ENCODE measurements around the gene FGF14. TPM values are rescaled to one million over a fixed set of nuclear protein-coding genes. Genes with fewer than 3 reads are reported as not detected.

The FGF14 gene
- total and polyA plus RNA-seq, 2 of the 4 experiments (the other 2 are of a cell fraction): under 0.01 TPM; not detected in 1

DNA sequence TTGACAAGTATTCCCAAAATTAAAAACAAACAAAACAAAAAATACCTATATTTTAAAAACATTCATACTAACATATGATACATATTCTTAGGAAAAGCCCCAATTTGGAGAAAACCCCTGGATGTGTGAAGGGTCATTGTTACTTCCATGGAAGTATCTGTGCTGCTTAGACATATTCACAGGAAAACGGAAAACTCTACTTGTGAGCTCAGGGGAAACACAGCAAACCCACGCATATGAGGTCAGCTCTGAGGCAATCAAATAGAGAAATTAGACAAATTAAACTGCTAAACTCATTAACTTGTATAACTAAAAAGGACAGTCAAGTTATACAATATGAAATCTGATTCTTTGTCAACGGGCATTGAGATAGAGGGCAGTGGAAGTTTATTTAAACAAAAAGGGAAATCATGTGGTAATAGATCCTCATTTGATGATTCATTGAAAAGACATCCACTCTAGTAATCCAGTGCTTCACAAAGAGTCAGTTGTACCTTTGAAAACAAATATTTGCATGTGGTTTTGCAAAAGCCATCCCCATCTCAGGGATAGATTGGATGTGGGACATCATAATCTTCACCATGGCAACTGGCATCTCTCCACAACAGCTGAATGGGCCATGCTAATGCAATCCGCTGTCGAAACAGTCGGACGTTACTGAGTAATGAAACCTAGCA lies 526.0 kb downstream of the FGF14 start:
- ATAC-seq (ENCODE audit: low read depth) (peak; percentile 85), DNase-seq (peak; percentile 55)
- Histone ChIP-seq H3K27me3 (ENCODE audit: control insufficient read depth, insufficient read depth, low read length) (no peaks in the 10 kb centered on the region), H2AK5ac (ENCODE audit: low read depth, low read length) (no peak overlapping the region), H3K4me3 (ENCODE audit: insufficient read depth, low read depth, low read length) (no peak overlapping the region), H4K5ac (ENCODE audit: low read depth, low read length) (no peak overlapping the region), H3K14ac (replicated peaks; ENCODE audit: low read depth, low read length) (no peak overlapping the region), H3K4me1 (ENCODE audit: control insufficient read depth, insufficient read depth, low read length) (no peaks in the 10 kb centered on the region), H3K4ac (ENCODE audit: low read depth, low read length) (no peak overlapping the region), H2BK120ac (ENCODE audit: low read depth, low read length) (no peak overlapping the region), H4K91ac (ENCODE audit: insufficient read depth, low read depth, low read length) (no peak overlapping the region), H3K4me2 (ENCODE audit: low read depth, low read length) (peak overlapping the region; percentile 16; the same call in 1 of the 2 replicates), H3K23ac (ENCODE audit: low read depth, low read length) (no peak overlapping the region), H3K79me1 (ENCODE audit: low read depth in 1 of 2, low read length in 2 of 2) (no peaks in the 10 kb centered on the region), H3K18ac (ENCODE audit: low read depth, low read length) (no peak overlapping the region), H2AK9ac (replicated peaks; ENCODE audit: low read depth, low read length, poor library complexity) (no peak overlapping the region), H3K36me3 (ENCODE audit: control insufficient read depth, insufficient read depth, low read length) (no peaks in the 10 kb centered on the region), H2BK20ac (ENCODE audit: low read depth, low read length) (no peak overlapping the region), H4K20me1 (ENCODE audit: insufficient read depth, low read length) (no peaks in the 10 kb centered on the region), H3K9ac (ENCODE audit: low read depth, low read length) (no peak overlapping the region), H4K8ac (ENCODE audit: low read depth in 2 of 2, low read length in 2 of 2) (no peak overlapping the region), H2BK5ac (ENCODE audit: low read depth, low read length, poor library complexity, severe bottlenecking) (no peak overlapping the region), H3K9me3 (ENCODE audit: control insufficient read depth, insufficient read depth, low read length) (no peaks in the 10 kb centered on the region), H2BK15ac (ENCODE audit: low read depth, low read length) (no peak overlapping the region), H3K56ac (ENCODE audit: extremely low read depth, insufficient read depth, low read length) (no peak overlapping the region), H2AFZ (replicated peaks; ENCODE audit: low read length, poor library complexity) (no peak overlapping the region), H3K27ac (ENCODE audit: insufficient read depth, low read length) (no peak overlapping the region), H3K9me1 (ENCODE audit: insufficient read depth, low read length) (no peaks in the 10 kb centered on the region)
- no CpG with 5 or more reads among the region's 7 CpGs for WGBS, 2 experiments (ENCODE audit: extremely low coverage in 2 of 2, insufficient read length in 1 of 2)
- POLR2A ChIA-PET (ENCODE audit: unreplicated experiment): no interaction called here
- intact Hi-C loops (cut with micrococcal nuclease): no loop called here
- no TSS peak for BruUV-seq (replicated peaks)
- TF ChIP-seq FOS (IDR thresholded peaks at IDR 0.05; ENCODE audit: low read depth, low read length): no peak
- no peak for TF ChIP-seq RCOR1 (IDR thresholded peaks at IDR 0.05; ENCODE audit: insufficient replicate concordance, low read length)
- no peak for TF ChIP-seq RFX5 (IDR thresholded peaks at IDR 0.05; ENCODE audit: low read depth, low read length)
- TF ChIP-seq MAFK (IDR thresholded peaks at IDR 0.05; ENCODE audit: low read depth, low read length): no peak
- no peak for TF ChIP-seq POLR2A (IDR thresholded peaks at IDR 0.05; ENCODE audit: low read depth, low read length)
- TF ChIP-seq MXI1 (IDR thresholded peaks at IDR 0.05; ENCODE audit: borderline replicate concordance, low read depth, low read length): no peak
- TF ChIP-seq CTCF (conservative IDR thresholded peaks at IDR 0.05; ENCODE audit: low read depth, low read length): no peak
- no peak for TF ChIP-seq SMC3 (IDR thresholded peaks at IDR 0.05; ENCODE audit: low read depth, low read length)
- TF ChIP-seq CEBPB (IDR thresholded peaks at IDR 0.05; ENCODE audit: low read depth, low read length): no peak
- no peak for TF ChIP-seq CHD1 (IDR thresholded peaks at IDR 0.05; ENCODE audit: low read depth, low read length)
- TF ChIP-seq, protein P1, sequence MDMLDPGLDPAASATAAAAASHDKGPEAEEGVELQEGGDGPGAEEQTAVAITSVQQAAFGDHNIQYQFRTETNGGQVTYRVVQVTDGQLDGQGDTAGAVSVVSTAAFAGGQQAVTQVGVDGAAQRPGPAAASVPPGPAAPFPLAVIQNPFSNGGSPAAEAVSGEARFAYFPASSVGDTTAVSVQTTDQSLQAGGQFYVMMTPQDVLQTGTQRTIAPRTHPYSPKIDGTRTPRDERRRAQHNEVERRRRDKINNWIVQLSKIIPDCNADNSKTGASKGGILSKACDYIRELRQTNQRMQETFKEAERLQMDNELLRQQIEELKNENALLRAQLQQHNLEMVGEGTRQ (IDR thresholded peaks at IDR 0.05; ENCODE audit: low read depth, low read length): no peak
- TF ChIP-seq NFE2L2 (IDR thresholded peaks at IDR 0.05; ENCODE audit: low read depth, low read length): no peak
- TF ChIP-seq RAD21 (IDR thresholded peaks at IDR 0.05; ENCODE audit: low read length): no peak
- TF ChIP-seq MAZ (IDR thresholded peaks at IDR 0.05; ENCODE audit: borderline replicate concordance, low read depth, low read length): no peak
- TF ChIP-seq BHLHE40 (IDR thresholded peaks at IDR 0.05; ENCODE audit: low read depth, low read length): no peak
- in situ Hi-C loops (cut with MboI; ENCODE audit: low sequenced_read_pairs): no loop called here
- dilution Hi-C loops (cut with HindIII; ENCODE audit: low sequenced_read_pairs, unreplicated experiment): no loop called here
- CTCF ChIA-PET: no interaction called here

Data from IMR-90 (cell line).